ENCODE measurements around the gene POLR2A.
"Not testable (repeated sequence)": the region's sequence is repeated elsewhere in the genome, so short reads cannot be mapped to it uniquely, and the experiment has no call there.

The POLR2A gene

GRCh38 chr17:7479213-7480088 lies 4.7 kb upstream of the POLR2A start, which contains the start of gene ZBTB4:
ZBTB4 (minus strand) TSS chr17:7479631; CDS start chr17:7466801, 12,830 bp downstream.
- no peak for DNase-seq (ENCODE audit: low read depth)

- no peak for DNase-seq (ENCODE audit: low read depth)
These were observed 4.1 kb upstream of the POLR2A start for GRCh38 chr17:7480089-7480384.

GRCh38 chr17:7481275-7481674 lies 2.9 kb upstream of the POLR2A start, which contains the start of gene SLC35G6:
SLC35G6 (plus strand) TSS chr17:7481446; CDS start chr17:7481517, 71 bp downstream.
- DNase-seq (ENCODE audit: low read depth), result not testable (repeated sequence)

GRCh38 chr17:7481842-7482741 lies 2.1 kb upstream of the POLR2A start:
- DNase-seq (ENCODE audit: low read depth), result not testable (repeated sequence)

GRCh38 chr17:7482742-7483088 lies 1.5 kb upstream of the POLR2A start:
- DNase-seq (ENCODE audit: low read depth), result not testable (repeated sequence)

- DNase-seq (ENCODE audit: low read depth), result peak; percentile 80
These were observed 705 bp upstream of the POLR2A start for GRCh38 chr17:7483255-7484066.

- no peak for DNase-seq (ENCODE audit: low read depth)
These were observed 782 bp downstream of the POLR2A start for GRCh38 chr17:7484919-7485377.

GRCh38 chr17:7486181-7486580 lies 2.0 kb downstream of the POLR2A start:
- DNase-seq (ENCODE audit: low read depth), result no peak

- DNase-seq (ENCODE audit: low read depth), result no peak
These were observed 6.0 kb downstream of the POLR2A start for GRCh38 chr17:7490144-7490543.

- no peak for DNase-seq (ENCODE audit: low read depth)
These were observed 7.4 kb downstream of the POLR2A start for GRCh38 chr17:7491583-7491982.

- DNase-seq (ENCODE audit: low read depth), result no peak
These were observed 9.8 kb downstream of the POLR2A start for GRCh38 chr17:7493941-7494340.

GRCh38 chr17:7495906-7496434 lies 11.8 kb downstream of the POLR2A start:
- no peak for DNase-seq (ENCODE audit: low read depth)

- DNase-seq (ENCODE audit: low read depth), result no peak
These were observed 12.5 kb downstream of the POLR2A start for GRCh38 chr17:7496470-7497183.

- DNase-seq (ENCODE audit: low read depth), result no peak
These were observed 13.1 kb downstream of the POLR2A start for GRCh38 chr17:7497228-7497627.

- no peak for DNase-seq (ENCODE audit: low read depth)
These were observed 13.5 kb downstream of the POLR2A start for GRCh38 chr17:7497636-7498035.

GRCh38 chr17:7499161-7499560 lies 15.0 kb downstream of the POLR2A start:
- no peak for DNase-seq (ENCODE audit: low read depth)

- no peak for DNase-seq (ENCODE audit: low read depth)
These were observed 17.6 kb downstream of the POLR2A start for GRCh38 chr17:7501729-7502128.

- no peak for DNase-seq (ENCODE audit: low read depth)
These were observed 18.1 kb downstream of the POLR2A start for GRCh38 chr17:7502171-7502847.

GRCh38 chr17:7502987-7503386 lies 18.8 kb downstream of the POLR2A start:
- DNase-seq (ENCODE audit: low read depth), result no peak

- no peak for DNase-seq (ENCODE audit: low read depth)
These were observed 19.4 kb downstream of the POLR2A start for GRCh38 chr17:7503521-7503920.

All from stimulated activated CD8-positive, alpha-beta memory T cell treated with anti-CD3 and anti-CD28 coated beads, Interleukin-7, amount 100 ng/mL, for 24 hours (primary cell).